H1 (cell line): ENCODE measurements around the gene SMNDC1. TPM values are rescaled to one million over a fixed set of nuclear protein-coding genes. Genes with fewer than 3 reads are reported as not detected.

ENCODE experiments used
- CTCF ChIA-PET: fragments of 300-600 bp; sonication (Branson Sonifier 250); formaldehyde crosslinking; loops from one replicate; lab custom pipeline; 2021; ENCODE audit not compliant: partially characterized antibody; lab: Charles Lee
- POLR2A ChIA-PET: fragments of 300-600 bp; sonication (Branson Sonifier 250); formaldehyde crosslinking; loops from one replicate; lab custom pipeline; 2021; ENCODE audit warnings: inconsistent platforms; ENCODE audit not compliant: partially characterized antibody; lab: Charles Lee
- DNase-seq, 2 experiments: peaks; one replicate each; pipeline versions ENCODE4 v3.0.0 to v3.0.0-alpha.2; 2010 to 2022; ENCODE audit warnings: low spot score in 2 of 2, low read depth in 1 of 2, mixed read lengths in 1 of 2
- FAIRE-seq: peaks from 2 replicates; lab custom pipeline; 2011; peaks lifted over from hg19 to GRCh38; lab: Jason Lieb, UNC
- H2AFZ ChIP-seq: 2 replicates; pipeline ENCODE4 v1.8.1; 2012; ENCODE audit warnings: low read length, inconsistent platforms
- H2AK5ac ChIP-seq: 2 replicates; pipeline ENCODE4 v1.6.1; 2013; ENCODE audit warnings: low read depth, low read length
- H2BK120ac ChIP-seq: replicated peaks from 2 replicates; pipeline ENCODE3; 2013; ENCODE audit warnings: low read depth, low read length, inconsistent platforms
- H2BK12ac ChIP-seq: 2 replicates; pipeline ENCODE4 v1.6.1; 2013; ENCODE audit warnings: low read depth, low read length
- H2BK15ac ChIP-seq: 2 replicates; pipeline ENCODE4 v1.6.1; 2013; ENCODE audit warnings: low read length
- H2BK20ac ChIP-seq: 2 replicates; pipeline ENCODE4 v1.6.1; 2013; ENCODE audit warnings: low read length
- H2BK5ac ChIP-seq: 2 replicates; pipeline ENCODE4 v1.6.1; 2013; ENCODE audit warnings: low read depth, low read length
- H3K14ac ChIP-seq: 2 replicates; pipeline ENCODE4 v1.6.1; 2013; ENCODE audit warnings: inconsistent platforms; ENCODE audit not compliant: insufficient read length
- H3K18ac ChIP-seq: 2 replicates; pipeline ENCODE4 v1.6.1; 2013; ENCODE audit warnings: low read length; ENCODE audit errors: extremely low read depth
- H3K23ac ChIP-seq: 2 replicates; pipeline ENCODE4 v1.6.1; 2013; ENCODE audit warnings: inconsistent platforms; ENCODE audit not compliant: insufficient read length
- H3K23me2 ChIP-seq: 2 replicates; pipeline ENCODE4 v1.6.1; 2013; ENCODE audit warnings: low read depth, low read length
- H3K27ac ChIP-seq: 2 replicates; pipeline ENCODE4 v1.6.1; 2011; ENCODE audit warnings: low read depth, low read length, inconsistent platforms
- H3K27me3 ChIP-seq, 4 experiments: replicated peaks in 1 of 4; 1 replicate in 1 of 4; 2 replicates in 3 of 4; pipeline versions ENCODE4 v1.6.1 to v1.8.1; 2011 to 2013; ENCODE audit warnings: low read length in 3 of 4, mild to moderate bottlenecking in 3 of 4, inconsistent platforms in 2 of 4, mixed read lengths in 2 of 4, moderate library complexity in 1 of 4; ENCODE audit not compliant: control insufficient read depth in 3 of 4, insufficient read depth in 3 of 4; ENCODE audit errors: extremely low read depth in 1 of 4
- H3K36me3 ChIP-seq, 4 experiments: 2 replicates each; pipeline versions ENCODE4 v1.6.1 to v1.8.1; 2011 to 2013; ENCODE audit warnings: mild to moderate bottlenecking in 4 of 4, low read length in 3 of 4, moderate library complexity in 2 of 4, control low read depth in 1 of 4, inconsistent platforms in 1 of 4; ENCODE audit not compliant: insufficient read depth in 4 of 4, control insufficient read depth in 2 of 4
- H3K4ac ChIP-seq: replicated peaks from 2 replicates; pipeline ENCODE3; 2013; ENCODE audit warnings: low read length, low read depth, mixed read lengths, inconsistent platforms; ENCODE audit not compliant: insufficient read length
- H3K4me1 ChIP-seq, 4 experiments: replicated peaks in 1 of 4; 1 replicate in 1 of 4; 2 replicates in 3 of 4; pipeline versions ENCODE4 v1.6.1 to v1.8.1; 2011 to 2013; ENCODE audit warnings: low read length in 3 of 4, inconsistent platforms in 2 of 4, mixed read lengths in 1 of 4; ENCODE audit not compliant: insufficient read depth in 4 of 4, control insufficient read depth in 3 of 4
- H3K4me2 ChIP-seq, 2 experiments: 2 replicates each; pipeline versions ENCODE4 v1.6.1 to v1.8.1; 2011 to 2013; ENCODE audit warnings: low read depth in 2 of 2, low read length in 2 of 2, control low read depth in 1 of 2, inconsistent platforms in 1 of 2, mild to moderate bottlenecking in 1 of 2; ENCODE audit not compliant: insufficient read depth in 1 of 2
- H3K4me3 ChIP-seq, 4 experiments: fragments of 200-600, 300-600 bp in 1 of 4; sonication (generic), shearing (Covaris generic), sonication (Bioruptor Twin) in 1 of 4; 2 replicates each; pipeline versions ENCODE4 v1.5.1 to v1.8.1; 2011 to 2016; ENCODE audit warnings: low read length in 4 of 4, low read depth in 3 of 4, control low read depth in 2 of 4, inconsistent platforms in 2 of 4, mild to moderate bottlenecking in 2 of 4, mixed read lengths in 1 of 4, moderate library complexity in 1 of 4; ENCODE audit not compliant: insufficient read depth in 2 of 4; ENCODE audit errors: extremely low read depth in 1 of 4
- H3K56ac ChIP-seq: replicated peaks from 2 replicates; pipeline ENCODE3; 2013; ENCODE audit warnings: low read depth, mild to moderate bottlenecking, mixed read lengths, low read length, inconsistent platforms; ENCODE audit not compliant: insufficient read length
- H3K79me1 ChIP-seq: 2 replicates; pipeline ENCODE4 v1.6.1; 2013; ENCODE audit warnings: low read depth, low read length, control low read depth
- H3K79me2 ChIP-seq, 2 experiments: 2 replicates each; pipeline versions ENCODE4 v1.6.1 to v1.8.1; 2012 to 2013; ENCODE audit warnings: low read length in 2 of 2, mild to moderate bottlenecking in 2 of 2, inconsistent platforms in 1 of 2; ENCODE audit not compliant: insufficient read depth in 2 of 2, control insufficient read depth in 1 of 2
- H3K9ac ChIP-seq, 4 experiments: replicated peaks in 1 of 4; 1 replicate in 1 of 4; 2 replicates in 3 of 4; pipeline versions ENCODE4 v1.6.1 to v1.8.1; 2011 to 2013; ENCODE audit warnings: low read depth in 3 of 4, low read length in 3 of 4, control low read depth in 2 of 4, mild to moderate bottlenecking in 2 of 4, moderate library complexity in 2 of 4, inconsistent platforms in 1 of 4; ENCODE audit errors: extremely low read depth in 1 of 4
- H3K9me3 ChIP-seq, 2 experiments: 2 replicates each; pipeline versions ENCODE4 v1.6.1 to v1.8.1; 2012 to 2013; ENCODE audit warnings: mild to moderate bottlenecking in 2 of 2, moderate library complexity in 2 of 2, control low read depth in 1 of 2, inconsistent platforms in 1 of 2, low read depth in 1 of 2, low read length in 1 of 2, mixed read lengths in 1 of 2; ENCODE audit not compliant: insufficient read depth in 2 of 2
- H4K20me1 ChIP-seq, 2 experiments: replicated peaks in 1 of 2; 2 replicates each; pipeline versions ENCODE3 to v1.8.1; 2011 to 2013; ENCODE audit warnings: inconsistent platforms in 2 of 2, low read length in 2 of 2, mild to moderate bottlenecking in 1 of 2; ENCODE audit not compliant: insufficient read depth in 2 of 2, control insufficient read depth in 1 of 2
- H4K5ac ChIP-seq: 2 replicates; pipeline ENCODE4 v1.6.1; 2013; ENCODE audit warnings: low read length, low read depth, mixed read lengths, inconsistent platforms; ENCODE audit not compliant: insufficient read length
- H4K8ac ChIP-seq: 2 replicates; pipeline ENCODE4 v1.8.0; 2013; ENCODE audit warnings: mild to moderate bottlenecking, moderate library complexity, low read length, inconsistent platforms; ENCODE audit not compliant: insufficient read depth; ENCODE audit errors: extremely low read depth
- H4K91ac ChIP-seq: replicated peaks from 2 replicates; pipeline ENCODE3; 2013; ENCODE audit warnings: low read length, mixed read lengths, inconsistent platforms; ENCODE audit not compliant: insufficient read length
- CEBPB ChIP-seq: IDR thresholded peaks from 2 replicates; pipeline ENCODE4 v1.6.1; 2012; ENCODE audit warnings: low read depth, low read length
- CHD1 ChIP-seq: IDR thresholded peaks from 2 replicates; pipeline ENCODE4 v1.6.1; 2012; ENCODE audit warnings: low read depth, low read length, improper control_type of control experiment
- E2F6 ChIP-seq: IDR thresholded peaks from 2 replicates; pipeline ENCODE4 v1.6.1; 2012; ENCODE audit warnings: inconsistent platforms
- GABPA ChIP-seq: IDR thresholded peaks from 2 replicates; pipeline ENCODE4 v1.6.1; 2011; ENCODE audit warnings: mild to moderate bottlenecking, low read length, moderate library complexity, borderline replicate concordance; ENCODE audit not compliant: insufficient read depth
- GTF2F1 ChIP-seq: IDR thresholded peaks from 2 replicates; pipeline ENCODE4 v1.6.1; 2012; ENCODE audit warnings: low read depth, low read length, improper control_type of control experiment, borderline replicate concordance
- NANOG ChIP-seq: IDR thresholded peaks from 2 replicates; pipeline ENCODE4 v1.6.1; 2011; ENCODE audit warnings: low read length, low read depth, mild to moderate bottlenecking, inconsistent platforms; ENCODE audit not compliant: insufficient read depth, poor library complexity, severe bottlenecking
- PHF8 ChIP-seq: fragments of 200-600 bp; sonication (generic); conservative IDR thresholded peaks from 2 replicates; pipeline ENCODE4 v1.7.1; 2012; ENCODE audit warnings: low read depth, mild to moderate bottlenecking, inconsistent platforms, low read length, moderate library complexity
- POU5F1 ChIP-seq: IDR thresholded peaks from 2 replicates; pipeline ENCODE4 v1.6.1; 2011; ENCODE audit warnings: low read depth, mild to moderate bottlenecking, low read length, moderate library complexity
- RAD21 ChIP-seq, 2 experiments: IDR thresholded peaks in 1 of 2; conservative IDR thresholded peaks in 1 of 2; 2 replicates each; pipeline ENCODE4 v1.6.1; 2011; ENCODE audit warnings: low read depth in 2 of 2, low read length in 2 of 2, improper control_type of control experiment in 1 of 2, inconsistent platforms in 1 of 2, mild to moderate bottlenecking in 1 of 2, moderate library complexity in 1 of 2
- SP1 ChIP-seq: IDR thresholded peaks from 2 replicates; pipeline ENCODE4 v1.6.1; 2011; ENCODE audit warnings: low read depth, low read length
- SP2 ChIP-seq: IDR thresholded peaks from 2 replicates; pipeline ENCODE4 v1.6.1; 2012; ENCODE audit warnings: mild to moderate bottlenecking, low read length, inconsistent platforms
- YY1 ChIP-seq: IDR thresholded peaks from 2 replicates; pipeline ENCODE4 v1.6.1; 2011; ENCODE audit warnings: low read depth, mild to moderate bottlenecking, low read length
- ZNF274 ChIP-seq: IDR thresholded peaks from 2 replicates; pipeline ENCODE4 v1.7.0; 2012; ENCODE audit warnings: low read length, borderline replicate concordance; ENCODE audit errors: extremely low read depth
- WGBS, 2 experiments: shearing (Covaris generic) in 1 of 2; methylation state at CpG; one replicate each; pipeline versions ENCODE4 v1.1.6 to v1.1.7; 2013 to 2015; ENCODE audit warnings: low lambda C conversion rate in 2 of 2, mixed read lengths in 2 of 2, inconsistent platforms in 1 of 2, low coverage in 1 of 2, missing lambda C conversion rate in 1 of 2; ENCODE audit not compliant: insufficient replicate concordance in 2 of 2, insufficient coverage in 1 of 2, insufficient read length in 1 of 2; ENCODE audit errors: extremely low coverage in 1 of 2, missing lambda C conversion rate in 1 of 2; 5-methylcytosine and 5-hydroxymethylcytosine counted together
- polyA plus RNA-seq, 7 experiments: library from polyadenylated mRNA; depleted of rRNA in 3 of 7; stranded (reverse) in 5 of 7; unstranded in 2 of 7; fragments of >200 nt in 5 of 7; fragments of 200-250 nt in 2 of 7; gene quantifications; 1 replicate in 5 of 7; 2 replicates in 1 of 7; 4 replicates in 1 of 7; pipeline versions ENCODE4 v1.2.1 to v1.2.3, GENCODE V29; 2011 to 2013; ENCODE audit warnings: missing spikeins in 2 of 7, mixed read lengths in 2 of 7
- total RNA-seq: library from RNA; stranded (reverse); fragmentation: NEBNext Ultra II Directional; extraction: Animal tissue kit (Norgen Biotek cat#: 25700); gene quantifications from 2 replicates; pipeline ENCODE4 v1.2.1, GENCODE V29; 2021

Gene SMNDC1
- total and polyA plus RNA-seq, 2 of the 8 experiments (the other 6 are each of a cell fraction or from before 2014, with no cell fraction given) = 8.1 to 48.6 TPM

- Histone ChIP-seq H3K9ac (no peak overlapping the region), H3K18ac (no peak overlapping the region), H3K36me3 (no peaks in the 10 kb centered on the region), H4K8ac (no peak overlapping the region), H3K27ac (no peak overlapping the region), H3K56ac (no peak overlapping the region), H3K14ac (no peak overlapping the region), H2BK20ac (no peak overlapping the region), H3K27me3 (peaks cover 0 to 1% (median 0%) of the 10 kb centered on the region in 4 experiments; a peak in 1 of 7 replicates), H3K4me1 (no peaks in the 10 kb centered on the region), H3K9me3 (no peaks in the 10 kb centered on the region), H3K23ac (no peak overlapping the region), H3K79me2 (no peaks in the 10 kb centered on the region), H2BK5ac (no peak overlapping the region), H4K5ac (no peak overlapping the region), H2AK5ac (no peak overlapping the region), H4K20me1 (no peaks in the 10 kb centered on the region), H3K4ac (no peak overlapping the region), H2AFZ (no peak overlapping the region), H4K91ac (no peak overlapping the region), H3K23me2 (no peaks in the 10 kb centered on the region), H2BK15ac (no peak overlapping the region), H3K4me2 (no peak overlapping the region), H2BK12ac (no peak overlapping the region), H3K79me1 (no peaks in the 10 kb centered on the region), H3K4me3 (no peak overlapping the region), H2BK120ac (no peak overlapping the region)
- CTCF ChIA-PET = interaction anchor here (1.0 to 1.4 kb wide), 2 partner anchors 14 to 20 kb away, joined by 3 to 4 read pairs; no protein-coding TSS in a partner anchor
- POLR2A ChIA-PET = interaction anchor here (0.9 to 1.1 kb wide), 2 partner anchors 12 to 45 kb away, joined by 3 read pairs; no protein-coding TSS in a partner anchor
- WGBS, 2 experiments = 89% methylated on average over 1 of the region's 1 CpG; no CpG with 5 or more reads in 1 of the 2 experiments
- DNase-seq (no peak), FAIRE-seq (no peak)
- TF ChIP-seq PHF8 (no peak), NANOG (no peak), YY1 (no peak), CHD1 (no peak), E2F6 (no peak), SP1 (no peak), RAD21 (IDR thresholded peaks at IDR 0.05 in 1 of 2, conservative IDR thresholded peaks at IDR 0.05 in 1 of 2; ENCODE audit: low read depth in 2 of 2, low read length in 2 of 2) (no peak), GTF2F1 (no peak), POU5F1 (no peak), GABPA (no peak), SP2 (no peak), ZNF274 (no peak), CEBPB (no peak)
Measured at GRCh38 chr10:110258542-110258941, 46.2 kb downstream of the SMNDC1 start.
